Measurements from ENCODE around the gene PSENEN.
"Not testable (repeated sequence)": the region's sequence is repeated elsewhere in the genome, so short reads cannot be mapped to it uniquely, and the experiment has no call there.

PSENEN gene

GRCh38 chr19:35718345-35719041 lies 27.0 kb upstream of the PSENEN start:
- DNase-seq (ENCODE audit: low spot score) = peak; percentile 49

GRCh38 chr19:35719402-35720162 lies 25.9 kb upstream of the PSENEN start:
- DNase-seq (ENCODE audit: low spot score) = no peak

- DNase-seq (ENCODE audit: low spot score) = no peak
Measured at GRCh38 chr19:35720163-35720524, 25.3 kb upstream of the PSENEN start.

- DNase-seq (ENCODE audit: low spot score) = no peak
Measured at GRCh38 chr19:35720648-35721047, 24.8 kb upstream of the PSENEN start.

- DNase-seq (ENCODE audit: low spot score) = no peak
Measured at GRCh38 chr19:35721374-35721773, 24.1 kb upstream of the PSENEN start.

- no peak for DNase-seq (ENCODE audit: low spot score)
Measured at GRCh38 chr19:35722461-35722860, 23.0 kb upstream of the PSENEN start.

GRCh38 chr19:35722897-35723296 lies 22.6 kb upstream of the PSENEN start:
- DNase-seq (ENCODE audit: low spot score) = no peak

GRCh38 chr19:35723671-35724070 lies 21.8 kb upstream of the PSENEN start:
- no peak for DNase-seq (ENCODE audit: low spot score)

GRCh38 chr19:35724132-35724531 lies 21.3 kb upstream of the PSENEN start:
- DNase-seq (ENCODE audit: low spot score) = not testable (repeated sequence)

- DNase-seq (ENCODE audit: low spot score) = no peak
Measured at GRCh38 chr19:35724560-35724959, 20.9 kb upstream of the PSENEN start.

- DNase-seq (ENCODE audit: low spot score) = no peak
Measured at GRCh38 chr19:35725216-35725861, 20.1 kb upstream of the PSENEN start.

GRCh38 chr19:35727053-35727955 lies 18.1 kb upstream of the PSENEN start:
- DNase-seq (ENCODE audit: low spot score) = no peak

- no peak for DNase-seq (ENCODE audit: low spot score)
Measured at GRCh38 chr19:35727956-35728706, 17.3 kb upstream of the PSENEN start.

- no peak for DNase-seq (ENCODE audit: low spot score)
Measured at GRCh38 chr19:35729021-35729420, 16.4 kb upstream of the PSENEN start.

GRCh38 chr19:35729763-35730162 lies 15.7 kb upstream of the PSENEN start:
- no peak for DNase-seq (ENCODE audit: low spot score)

- no peak for DNase-seq (ENCODE audit: low spot score)
Measured at GRCh38 chr19:35730326-35730725, 15.1 kb upstream of the PSENEN start.

- no peak for DNase-seq (ENCODE audit: low spot score)
Measured at GRCh38 chr19:35731353-35731752, 14.1 kb upstream of the PSENEN start.

- DNase-seq (ENCODE audit: low spot score) = no peak
Measured at GRCh38 chr19:35731779-35732405, 13.6 kb upstream of the PSENEN start.

- DNase-seq (ENCODE audit: low spot score) = no peak
Measured at GRCh38 chr19:35732540-35733179, 12.8 kb upstream of the PSENEN start.
